ENCODE measurements around the gene COG5.

The COG5 gene

DNA sequence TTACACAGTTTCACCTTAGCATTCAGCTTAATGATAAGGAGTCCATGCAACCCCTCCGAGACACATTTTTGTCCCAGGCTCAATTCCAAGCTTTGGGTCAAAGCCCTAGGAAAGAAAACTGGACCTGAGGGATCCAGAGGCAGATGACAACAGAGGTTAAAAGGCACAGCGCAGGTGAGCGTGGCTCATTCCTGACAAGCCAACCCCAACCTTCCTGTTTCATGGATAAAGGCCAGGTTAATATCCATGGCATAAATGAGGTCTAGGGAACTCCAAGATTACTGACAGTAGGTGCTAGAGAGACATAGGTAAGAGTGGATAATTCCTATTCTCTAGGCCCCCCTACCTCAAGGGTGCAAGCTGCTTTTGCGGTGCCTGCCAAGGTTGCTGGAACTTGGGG is 180.5 kb downstream of the COG5 start:
- peaks cover 18% of the 10 kb centered on the region for H3K4me1 ChIP-seq (ENCODE audit: insufficient read depth, low read length, poor library complexity, severe bottlenecking)
- no peaks in the 10 kb centered on the region for H3F3A ChIP-seq (ENCODE audit: low read depth)
- H3K27me3 ChIP-seq (ENCODE audit: insufficient read depth, low read length, poor library complexity, severe bottlenecking), result no peaks in the 10 kb centered on the region
- no peak overlapping the region for H3K9ac ChIP-seq (ENCODE audit: low read depth, low read length, poor library complexity, severe bottlenecking)
- H3K9me3 ChIP-seq (ENCODE audit: insufficient read depth, low read depth, low read length), result no peaks in the 10 kb centered on the region
- no peak overlapping the region for H2AFZ ChIP-seq (ENCODE audit: low read length)
- TF ChIP-seq EZH2phosphoT487 (IDR thresholded peaks at IDR 0.05; ENCODE audit: borderline replicate concordance), result no peak
- TF ChIP-seq, protein P1, sequence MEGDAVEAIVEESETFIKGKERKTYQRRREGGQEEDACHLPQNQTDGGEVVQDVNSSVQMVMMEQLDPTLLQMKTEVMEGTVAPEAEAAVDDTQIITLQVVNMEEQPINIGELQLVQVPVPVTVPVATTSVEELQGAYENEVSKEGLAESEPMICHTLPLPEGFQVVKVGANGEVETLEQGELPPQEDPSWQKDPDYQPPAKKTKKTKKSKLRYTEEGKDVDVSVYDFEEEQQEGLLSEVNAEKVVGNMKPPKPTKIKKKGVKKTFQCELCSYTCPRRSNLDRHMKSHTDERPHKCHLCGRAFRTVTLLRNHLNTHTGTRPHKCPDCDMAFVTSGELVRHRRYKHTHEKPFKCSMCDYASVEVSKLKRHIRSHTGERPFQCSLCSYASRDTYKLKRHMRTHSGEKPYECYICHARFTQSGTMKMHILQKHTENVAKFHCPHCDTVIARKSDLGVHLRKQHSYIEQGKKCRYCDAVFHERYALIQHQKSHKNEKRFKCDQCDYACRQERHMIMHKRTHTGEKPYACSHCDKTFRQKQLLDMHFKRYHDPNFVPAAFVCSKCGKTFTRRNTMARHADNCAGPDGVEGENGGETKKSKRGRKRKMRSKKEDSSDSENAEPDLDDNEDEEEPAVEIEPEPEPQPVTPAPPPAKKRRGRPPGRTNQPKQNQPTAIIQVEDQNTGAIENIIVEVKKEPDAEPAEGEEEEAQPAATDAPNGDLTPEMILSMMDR (conservative IDR thresholded peaks at IDR 0.05; ENCODE audit: low read length), result no peak
- H3K4me2 ChIP-seq (ENCODE audit: low read depth, low read length, poor library complexity, severe bottlenecking), result no peak overlapping the region
- H3K36me3 ChIP-seq (ENCODE audit: insufficient read depth, low read length), result no peaks in the 10 kb centered on the region
- no peak overlapping the region for H3K4me3 ChIP-seq (ENCODE audit: low read length, poor library complexity, severe bottlenecking)
- no peaks in the 10 kb centered on the region for H3K79me2 ChIP-seq (ENCODE audit: insufficient read depth, low read length)
- no peaks in the 10 kb centered on the region for H3K9me2 ChIP-seq (replicated peaks; ENCODE audit: low read depth, low read length)
- H4K20me1 ChIP-seq (ENCODE audit: insufficient read depth, low read length, poor library complexity, severe bottlenecking), result no peaks in the 10 kb centered on the region

DNA sequence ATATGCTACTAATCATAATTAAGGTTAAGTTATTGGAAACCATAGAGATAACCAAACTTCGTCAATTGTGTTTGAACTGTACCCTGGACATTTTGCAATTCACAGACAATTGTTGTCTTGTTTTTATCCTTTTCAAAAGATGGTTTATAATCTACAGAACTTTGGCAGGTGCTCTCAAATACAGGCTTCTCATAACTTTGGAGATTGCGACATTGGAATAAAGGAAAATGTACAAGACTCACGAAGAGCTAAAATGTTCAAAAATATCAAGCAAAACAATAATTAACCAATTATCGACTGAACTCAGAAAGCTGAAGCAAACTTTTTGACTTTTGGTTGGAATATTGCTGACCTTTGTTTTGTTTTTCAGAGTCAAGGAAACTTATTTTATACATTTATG is 182.3 kb downstream of the COG5 start:
- H3K4me1 ChIP-seq (ENCODE audit: insufficient read depth, low read length, poor library complexity, severe bottlenecking), result peaks cover under 1% of the 10 kb centered on the region
- H3K9me3 ChIP-seq (ENCODE audit: insufficient read depth, low read depth, low read length), result no peaks in the 10 kb centered on the region
- no peaks in the 10 kb centered on the region for H3F3A ChIP-seq (ENCODE audit: low read depth)
- H3K4me2 ChIP-seq (ENCODE audit: low read depth, low read length, poor library complexity, severe bottlenecking), result no peak overlapping the region
- no peaks in the 10 kb centered on the region for H4K20me1 ChIP-seq (ENCODE audit: insufficient read depth, low read length, poor library complexity, severe bottlenecking)
- H3K9ac ChIP-seq (ENCODE audit: low read depth, low read length, poor library complexity, severe bottlenecking), result no peak overlapping the region
- H3K79me2 ChIP-seq (ENCODE audit: insufficient read depth, low read length), result no peaks in the 10 kb centered on the region
- H3K36me3 ChIP-seq (ENCODE audit: insufficient read depth, low read length), result no peaks in the 10 kb centered on the region
- H3K9me2 ChIP-seq (replicated peaks; ENCODE audit: low read depth, low read length), result no peaks in the 10 kb centered on the region
- H3K4me3 ChIP-seq (ENCODE audit: low read length, poor library complexity, severe bottlenecking), result no peak overlapping the region
- H2AFZ ChIP-seq (ENCODE audit: low read length), result no peak overlapping the region
- TF ChIP-seq EZH2phosphoT487 (IDR thresholded peaks at IDR 0.05; ENCODE audit: borderline replicate concordance), result no peak
- TF ChIP-seq, protein P1 (conservative IDR thresholded peaks at IDR 0.05; ENCODE audit: low read length), result no peak
- H3K27me3 ChIP-seq (ENCODE audit: insufficient read depth, low read length, poor library complexity, severe bottlenecking), result no peaks in the 10 kb centered on the region

DNA sequence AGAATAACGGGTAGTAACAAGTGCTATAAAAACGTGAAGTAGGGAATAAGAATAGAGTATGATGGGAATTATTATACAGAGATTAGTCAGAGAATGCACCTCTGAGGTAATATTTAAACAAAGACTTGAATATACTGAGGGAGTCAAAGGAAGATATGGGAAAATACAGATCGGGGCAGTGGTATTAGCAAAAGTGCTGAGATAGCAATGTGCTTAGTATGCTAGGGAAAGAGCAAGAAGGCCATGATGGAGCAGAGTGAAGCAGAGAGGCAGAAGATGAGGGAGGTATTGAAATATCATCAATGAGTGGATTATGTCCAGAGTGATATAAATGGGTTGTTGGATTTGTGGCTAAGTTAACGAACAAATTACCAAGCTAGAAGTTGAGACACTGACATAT is 190.4 kb downstream of the COG5 start:
- H3K36me3 ChIP-seq (ENCODE audit: insufficient read depth, low read length), result no peaks in the 10 kb centered on the region; the same call in 1 of the 2 replicates
- H3K4me2 ChIP-seq (ENCODE audit: low read depth, low read length, poor library complexity, severe bottlenecking), result no peak overlapping the region
- H2AFZ ChIP-seq (ENCODE audit: low read length), result no peak overlapping the region
- no peak overlapping the region for H3K4me3 ChIP-seq (ENCODE audit: low read length, poor library complexity, severe bottlenecking)
- H3K27me3 ChIP-seq (ENCODE audit: insufficient read depth, low read length, poor library complexity, severe bottlenecking), result no peaks in the 10 kb centered on the region
- no peaks in the 10 kb centered on the region for H4K20me1 ChIP-seq (ENCODE audit: insufficient read depth, low read length, poor library complexity, severe bottlenecking)
- H3K9me3 ChIP-seq (ENCODE audit: insufficient read depth, low read depth, low read length), result no peaks in the 10 kb centered on the region
- H3K79me2 ChIP-seq (ENCODE audit: insufficient read depth, low read length), result no peaks in the 10 kb centered on the region
- no peaks in the 10 kb centered on the region for H3K4me1 ChIP-seq (ENCODE audit: insufficient read depth, low read length, poor library complexity, severe bottlenecking)
- no peaks in the 10 kb centered on the region for H3K9me2 ChIP-seq (replicated peaks; ENCODE audit: low read depth, low read length)
- H3F3A ChIP-seq (ENCODE audit: low read depth), result no peaks in the 10 kb centered on the region
- TF ChIP-seq EZH2phosphoT487 (IDR thresholded peaks at IDR 0.05; ENCODE audit: borderline replicate concordance), result no peak
- TF ChIP-seq, protein P1 (conservative IDR thresholded peaks at IDR 0.05; ENCODE audit: low read length), result no peak
- no peak overlapping the region for H3K9ac ChIP-seq (ENCODE audit: low read depth, low read length, poor library complexity, severe bottlenecking)

Data from Loucy (cell line).